H1 (cell line): ENCODE data around the gene OLR1.

Experiments used
- CHD2 ChIP-seq: IDR thresholded peaks from 2 replicates; pipeline ENCODE4 v1.6.1; 2012; ENCODE audit warnings: low read length, improper control_type of control experiment
- FOSL1 ChIP-seq: IDR thresholded peaks from 2 replicates; pipeline ENCODE4 v1.6.1; 2011; ENCODE audit warnings: mild to moderate bottlenecking, low read depth, low read length, moderate library complexity; ENCODE audit not compliant: insufficient read depth
- HDAC2 ChIP-seq, 2 experiments: fragments of 300-600 bp in 1 of 2; sonication (generic) in 1 of 2; IDR thresholded peaks; 2 replicates each; pipeline ENCODE4 v1.6.1; 2011 to 2012; ENCODE audit warnings: low read depth in 2 of 2, low read length in 2 of 2, mild to moderate bottlenecking in 2 of 2, moderate library complexity in 2 of 2, borderline replicate concordance in 1 of 2, inconsistent platforms in 1 of 2
- JUN ChIP-seq: IDR thresholded peaks from 2 replicates; pipeline ENCODE4 v1.6.1; 2011; ENCODE audit warnings: low read depth, mild to moderate bottlenecking, improper control_type of control experiment, low read length
- MAFK ChIP-seq: IDR thresholded peaks from 2 replicates; pipeline ENCODE4 v1.6.1; 2012; ENCODE audit warnings: low read depth, mild to moderate bottlenecking, improper control_type of control experiment, low read length
- POLR2AphosphoS5 ChIP-seq: IDR thresholded peaks from 2 replicates; pipeline ENCODE4 v1.6.1; 2011; ENCODE audit warnings: low read depth, low read length
- RAD21 ChIP-seq, 2 experiments: IDR thresholded peaks in 1 of 2; conservative IDR thresholded peaks in 1 of 2; 2 replicates each; pipeline ENCODE4 v1.6.1; 2011; ENCODE audit warnings: low read depth in 2 of 2, low read length in 2 of 2, improper control_type of control experiment in 1 of 2, inconsistent platforms in 1 of 2, mild to moderate bottlenecking in 1 of 2, moderate library complexity in 1 of 2
- RXRA ChIP-seq: IDR thresholded peaks from 2 replicates; pipeline ENCODE4 v1.6.1; 2011; ENCODE audit warnings: low read depth, mild to moderate bottlenecking, low read length, moderate library complexity; ENCODE audit not compliant: insufficient read depth
- SP1 ChIP-seq: IDR thresholded peaks from 2 replicates; pipeline ENCODE4 v1.6.1; 2011; ENCODE audit warnings: low read depth, low read length
- YY1 ChIP-seq: IDR thresholded peaks from 2 replicates; pipeline ENCODE4 v1.6.1; 2011; ENCODE audit warnings: low read depth, mild to moderate bottlenecking, low read length
- ZNF274 ChIP-seq: IDR thresholded peaks from 2 replicates; pipeline ENCODE4 v1.7.0; 2012; ENCODE audit warnings: low read length, borderline replicate concordance; ENCODE audit errors: extremely low read depth
- TF ChIP-seq, protein P1 (sequence below), 3 experiments: IDR thresholded peaks; 1 replicate in 2 of 3; 2 replicates in 1 of 3; pipeline versions ENCODE4 v1.5.1 to v1.6.1; 2011; ENCODE audit warnings: low read length in 3 of 3, mild to moderate bottlenecking in 3 of 3, inconsistent platforms in 2 of 3, low read depth in 1 of 3, moderate library complexity in 1 of 3; ENCODE audit not compliant: insufficient read depth in 1 of 3; ENCODE audit errors: control extremely low read depth in 1 of 3
- TF ChIP-seq, protein P2 (sequence below): IDR thresholded peaks from 2 replicates; pipeline ENCODE4 v1.6.1; 2011; ENCODE audit warnings: low read length, improper control_type of control experiment

DNA sequence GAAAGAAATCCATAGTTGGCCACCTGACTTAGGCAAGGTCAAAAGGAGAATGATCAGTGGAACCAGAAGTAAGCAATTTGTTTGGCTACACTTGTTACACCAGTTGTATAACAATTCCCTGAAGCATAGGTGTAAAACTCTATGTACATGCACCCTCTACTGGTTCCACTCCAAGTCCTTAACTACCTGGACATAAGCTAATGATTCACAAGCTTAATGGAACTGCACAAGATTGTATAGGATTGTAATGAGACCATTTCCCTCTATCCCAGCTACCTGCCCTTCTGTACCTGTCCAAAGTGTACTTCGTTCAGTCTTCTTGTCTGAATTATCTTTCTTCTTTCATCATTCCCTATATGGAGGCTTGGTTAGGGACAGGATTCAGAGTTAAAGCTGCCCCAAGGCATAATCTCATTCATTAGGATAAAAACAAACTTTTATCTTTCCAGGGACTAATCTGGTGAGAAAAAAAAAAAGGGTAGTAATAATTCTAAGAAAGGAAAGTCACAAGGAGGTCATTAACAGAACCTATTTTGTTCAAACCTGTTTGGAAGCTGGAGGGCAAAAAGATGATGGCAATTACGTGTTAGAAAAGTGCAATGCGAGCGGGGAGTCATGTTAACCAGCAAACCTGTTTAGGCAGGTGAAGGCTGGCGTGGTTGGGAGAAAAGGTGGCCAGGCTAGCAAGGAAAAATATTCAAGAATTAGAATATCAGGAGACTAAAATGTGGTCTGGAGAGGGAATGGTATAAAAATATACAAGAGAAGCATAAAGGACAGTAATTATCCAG is 4.1 kb upstream of the OLR1 start:
- TF ChIP-seq, protein P1, sequence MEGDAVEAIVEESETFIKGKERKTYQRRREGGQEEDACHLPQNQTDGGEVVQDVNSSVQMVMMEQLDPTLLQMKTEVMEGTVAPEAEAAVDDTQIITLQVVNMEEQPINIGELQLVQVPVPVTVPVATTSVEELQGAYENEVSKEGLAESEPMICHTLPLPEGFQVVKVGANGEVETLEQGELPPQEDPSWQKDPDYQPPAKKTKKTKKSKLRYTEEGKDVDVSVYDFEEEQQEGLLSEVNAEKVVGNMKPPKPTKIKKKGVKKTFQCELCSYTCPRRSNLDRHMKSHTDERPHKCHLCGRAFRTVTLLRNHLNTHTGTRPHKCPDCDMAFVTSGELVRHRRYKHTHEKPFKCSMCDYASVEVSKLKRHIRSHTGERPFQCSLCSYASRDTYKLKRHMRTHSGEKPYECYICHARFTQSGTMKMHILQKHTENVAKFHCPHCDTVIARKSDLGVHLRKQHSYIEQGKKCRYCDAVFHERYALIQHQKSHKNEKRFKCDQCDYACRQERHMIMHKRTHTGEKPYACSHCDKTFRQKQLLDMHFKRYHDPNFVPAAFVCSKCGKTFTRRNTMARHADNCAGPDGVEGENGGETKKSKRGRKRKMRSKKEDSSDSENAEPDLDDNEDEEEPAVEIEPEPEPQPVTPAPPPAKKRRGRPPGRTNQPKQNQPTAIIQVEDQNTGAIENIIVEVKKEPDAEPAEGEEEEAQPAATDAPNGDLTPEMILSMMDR (IDR thresholded peaks at IDR 0.05; ENCODE audit: control extremely low read depth in 1 of 3, insufficient read depth in 1 of 3, low read depth in 1 of 3, low read length in 3 of 3), result no peak
- TF ChIP-seq RAD21 (IDR thresholded peaks at IDR 0.05 in 1 of 2, conservative IDR thresholded peaks at IDR 0.05 in 1 of 2; ENCODE audit: low read depth in 2 of 2, low read length in 2 of 2), result no peak
- TF ChIP-seq RXRA, result no peak
- no peak for TF ChIP-seq JUN
- TF ChIP-seq FOSL1, result no peak
- no peak for TF ChIP-seq POLR2AphosphoS5
- no peak for TF ChIP-seq HDAC2 (IDR thresholded peaks at IDR 0.05; ENCODE audit: borderline replicate concordance in 1 of 2, low read depth in 2 of 2, low read length in 2 of 2)
- no peak for TF ChIP-seq YY1
- TF ChIP-seq, protein P2, sequence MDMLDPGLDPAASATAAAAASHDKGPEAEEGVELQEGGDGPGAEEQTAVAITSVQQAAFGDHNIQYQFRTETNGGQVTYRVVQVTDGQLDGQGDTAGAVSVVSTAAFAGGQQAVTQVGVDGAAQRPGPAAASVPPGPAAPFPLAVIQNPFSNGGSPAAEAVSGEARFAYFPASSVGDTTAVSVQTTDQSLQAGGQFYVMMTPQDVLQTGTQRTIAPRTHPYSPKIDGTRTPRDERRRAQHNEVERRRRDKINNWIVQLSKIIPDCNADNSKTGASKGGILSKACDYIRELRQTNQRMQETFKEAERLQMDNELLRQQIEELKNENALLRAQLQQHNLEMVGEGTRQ, result no peak
- TF ChIP-seq SP1, result no peak
- TF ChIP-seq ZNF274, result no peak
- TF ChIP-seq CHD2, result no peak
- no peak for TF ChIP-seq MAFK
